ENCODE data around the gene DCDC1. TPM values are rescaled to one million over a fixed set of nuclear protein-coding genes. Genes with fewer than 3 reads are reported as not detected.
"Not testable (repeated sequence)": the region's sequence is repeated elsewhere in the genome, so short reads cannot be mapped to it uniquely, and the experiment has no call there.

Gene DCDC1
- total and polyA plus RNA-seq, 2 donors = 0.25 to 0.28 TPM

- Histone ChIP-seq H3K27me3 (ENCODE audit: control insufficient read depth in 2 of 2, insufficient read depth in 1 of 2, low read length in 1 of 2) (no peaks in the 10 kb centered on the region), H3K4me1 (ENCODE audit: control insufficient read depth in 2 of 2, insufficient read depth in 2 of 2, low read length in 2 of 2) (no peaks in the 10 kb centered on the region)
- 86% methylated on average over 4 of the region's 4 CpGs for WGBS
Measured at GRCh38 chr11:30984442-30984816, 385.1 kb downstream of the DCDC1 start.

DNA sequence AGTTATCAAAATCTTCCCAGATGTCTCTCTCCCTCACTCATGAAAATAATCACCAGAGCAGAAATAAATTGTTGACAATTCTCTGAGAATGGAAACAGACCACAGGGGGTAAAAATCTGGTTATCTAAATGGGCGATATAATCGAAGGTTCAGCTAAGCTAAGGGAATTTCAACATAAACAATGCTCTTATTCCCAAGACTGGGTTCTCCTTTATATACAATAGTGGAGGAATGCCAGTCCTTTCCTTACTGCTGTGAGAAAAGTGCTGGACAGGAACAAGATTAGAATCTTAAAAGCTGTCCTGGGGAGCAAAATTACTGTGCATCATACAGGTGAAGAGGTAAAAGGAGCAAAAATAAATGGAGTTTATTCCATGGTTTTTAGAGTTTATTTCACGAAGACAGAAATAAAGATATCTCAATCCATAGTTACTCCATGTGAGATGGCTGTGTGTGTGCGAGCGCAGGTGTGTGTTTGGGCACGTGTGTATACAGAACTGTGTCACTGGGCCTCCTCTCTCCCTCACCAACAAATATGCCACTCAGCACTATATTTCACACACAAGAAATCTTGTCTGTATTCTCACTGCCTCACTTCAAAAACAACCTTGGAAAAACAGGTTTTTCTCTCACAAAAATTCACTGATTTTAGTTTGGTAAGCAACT is 385.6 kb downstream of the DCDC1 start:
- Histone ChIP-seq H3K36me3 (ENCODE audit: control insufficient read depth in 2 of 2, insufficient read depth in 2 of 2, low read length in 1 of 2) (no peaks in the 10 kb centered on the region), H3K27ac (ENCODE audit: low read depth in 1 of 2, low read length in 1 of 2) (no peak overlapping the region), H3K9me3 (ENCODE audit: control insufficient read depth in 2 of 2, insufficient read depth in 1 of 2, low read length in 1 of 2) (no peaks in the 10 kb centered on the region), H3K4me1 (ENCODE audit: control insufficient read depth in 2 of 2, insufficient read depth in 2 of 2, low read length in 2 of 2) (no peaks in the 10 kb centered on the region), H3K27me3 (ENCODE audit: control insufficient read depth in 2 of 2, insufficient read depth in 1 of 2, low read length in 1 of 2) (no peaks in the 10 kb centered on the region), H3K4me3 (ENCODE audit: low read length in 2 of 2) (no peak overlapping the region)
- WGBS = 80% methylated on average over 6 of the region's 6 CpGs
- DNase-seq (ENCODE audit: low read depth in 6 of 9, low spot score in 9 of 9) = no peak

More at GRCh38 chr11:30984442-30984816, 385.1 kb downstream of the DCDC1 start:
- Histone ChIP-seq H3K36me3 (ENCODE audit: control insufficient read depth in 2 of 2, insufficient read depth in 2 of 2, low read length in 1 of 2) (no peaks in the 10 kb centered on the region), H3K4me3 (ENCODE audit: low read length in 2 of 2) (no peak overlapping the region), H3K9me3 (ENCODE audit: control insufficient read depth in 2 of 2, insufficient read depth in 1 of 2, low read length in 1 of 2) (no peaks in the 10 kb centered on the region), H3K27ac (ENCODE audit: low read depth in 1 of 2, low read length in 1 of 2) (no peak overlapping the region)
- no peak for DNase-seq (ENCODE audit: low read depth in 6 of 9, low spot score in 9 of 9)

GRCh38 chr11:30983143-30983542 is 386.4 kb downstream of the DCDC1 start:
- no peak for DNase-seq (ENCODE audit: low read depth in 6 of 9, low spot score in 9 of 9)
- no peak overlapping the region for H3K4me3 ChIP-seq (ENCODE audit: low read length in 2 of 2)
- no peaks in the 10 kb centered on the region for H3K27me3 ChIP-seq (ENCODE audit: control insufficient read depth in 2 of 2, insufficient read depth in 1 of 2, low read length in 1 of 2)
- WGBS = 94% methylated on average over 2 of the region's 2 CpGs
- H3K9me3 ChIP-seq (ENCODE audit: control insufficient read depth in 2 of 2, insufficient read depth in 1 of 2, low read length in 1 of 2) = no peaks in the 10 kb centered on the region
- no peaks in the 10 kb centered on the region for H3K36me3 ChIP-seq (ENCODE audit: control insufficient read depth in 2 of 2, insufficient read depth in 2 of 2, low read length in 1 of 2)
- H3K4me1 ChIP-seq (ENCODE audit: control insufficient read depth in 2 of 2, insufficient read depth in 2 of 2, low read length in 2 of 2) = no peaks in the 10 kb centered on the region
- H3K27ac ChIP-seq (ENCODE audit: low read depth in 1 of 2, low read length in 1 of 2) = no peak overlapping the region

GRCh38 chr11:30967579-30967978 is 402.0 kb downstream of the DCDC1 start:
- no peaks in the 10 kb centered on the region for H3K4me1 ChIP-seq (ENCODE audit: control insufficient read depth in 2 of 2, insufficient read depth in 2 of 2, low read length in 2 of 2)
- no peak for DNase-seq (ENCODE audit: low read depth in 6 of 9, low spot score in 9 of 9)

DNA sequence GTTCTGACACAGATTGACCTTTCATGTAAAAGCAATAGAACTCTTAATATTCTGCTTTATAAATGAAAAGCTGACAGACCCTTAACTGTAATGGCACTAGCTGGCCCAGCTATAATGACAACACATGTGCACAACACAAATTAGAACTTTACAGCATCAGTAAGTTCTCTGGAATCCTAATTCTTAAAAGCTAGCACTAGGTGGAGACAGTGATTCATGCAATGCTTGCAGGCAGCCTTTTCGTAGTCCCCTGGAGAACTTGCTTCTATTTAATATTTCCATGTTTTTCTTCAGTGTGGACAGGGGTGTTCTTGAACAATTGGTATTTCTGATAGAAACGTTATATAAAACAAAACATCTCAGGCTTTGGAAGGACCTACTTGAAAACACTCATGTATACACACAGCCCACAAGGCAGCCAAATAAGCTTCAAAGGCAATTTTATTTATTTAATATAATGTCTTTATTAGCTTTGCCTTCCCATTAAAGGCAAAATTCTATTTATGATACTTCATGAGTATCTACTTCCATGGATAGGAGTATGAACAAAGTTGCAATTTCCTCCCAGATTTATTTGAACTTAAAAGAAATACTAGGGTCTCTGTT is 409.0 kb downstream of the DCDC1 start:
- peak in 1 of 9 donors; percentile 4 for DNase-seq (ENCODE audit: low read depth in 6 of 9, low spot score in 9 of 9)
- Histone ChIP-seq H3K36me3 (ENCODE audit: control insufficient read depth in 2 of 2, insufficient read depth in 2 of 2, low read length in 1 of 2) (no peaks in the 10 kb centered on the region), H3K27ac (ENCODE audit: low read depth in 1 of 2, low read length in 1 of 2) (no peak overlapping the region), H3K9me3 (ENCODE audit: control insufficient read depth in 2 of 2, insufficient read depth in 1 of 2, low read length in 1 of 2) (no peaks in the 10 kb centered on the region), H3K4me3 (ENCODE audit: low read length in 2 of 2) (no peak overlapping the region), H3K4me1 (ENCODE audit: control insufficient read depth in 2 of 2, insufficient read depth in 2 of 2, low read length in 2 of 2) (no peaks in the 10 kb centered on the region), H3K27me3 (ENCODE audit: control insufficient read depth in 2 of 2, insufficient read depth in 1 of 2, low read length in 1 of 2) (no peaks in the 10 kb centered on the region)
- 6% methylated on average over 2 of the region's 2 CpGs for WGBS

More at GRCh38 chr11:30967579-30967978, 402.0 kb downstream of the DCDC1 start:
- Histone ChIP-seq H3K27ac (ENCODE audit: low read depth in 1 of 2, low read length in 1 of 2) (no peak overlapping the region), H3K36me3 (ENCODE audit: control insufficient read depth in 2 of 2, insufficient read depth in 2 of 2, low read length in 1 of 2) (no peaks in the 10 kb centered on the region), H3K9me3 (ENCODE audit: control insufficient read depth in 2 of 2, insufficient read depth in 1 of 2, low read length in 1 of 2) (no peaks in the 10 kb centered on the region), H3K27me3 (ENCODE audit: control insufficient read depth in 2 of 2, insufficient read depth in 1 of 2, low read length in 1 of 2) (no peaks in the 10 kb centered on the region), H3K4me3 (ENCODE audit: low read length in 2 of 2) (no peak overlapping the region)

DNA sequence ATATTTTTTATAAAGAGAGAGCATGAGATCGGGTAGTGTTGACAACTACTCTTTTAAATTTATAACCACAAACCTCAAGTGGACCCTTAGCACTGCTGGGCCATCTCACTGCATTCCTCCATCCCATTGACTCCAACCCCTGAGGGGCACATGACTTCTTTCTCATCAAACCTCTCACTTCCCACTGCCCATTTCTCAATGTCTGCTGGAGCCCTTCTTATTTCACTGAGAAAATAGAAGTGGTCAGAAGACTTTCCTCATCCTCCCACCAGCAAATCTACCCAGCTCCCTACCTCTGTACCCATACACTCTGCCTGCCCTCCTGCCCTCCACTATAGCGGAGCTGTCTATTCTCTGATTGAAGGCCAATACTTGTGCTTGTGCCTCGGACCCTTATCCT is 412.8 kb downstream of the DCDC1 start:
- H3K4me1 ChIP-seq (ENCODE audit: control insufficient read depth in 2 of 2, insufficient read depth in 2 of 2, low read length in 2 of 2) = no peaks in the 10 kb centered on the region
- H3K27me3 ChIP-seq (ENCODE audit: control insufficient read depth in 2 of 2, insufficient read depth in 1 of 2, low read length in 1 of 2) = no peaks in the 10 kb centered on the region
- WGBS = 86% methylated on average over 3 of the region's 3 CpGs
- no peak overlapping the region for H3K27ac ChIP-seq (ENCODE audit: low read depth in 1 of 2, low read length in 1 of 2)
- H3K9me3 ChIP-seq (ENCODE audit: control insufficient read depth in 2 of 2, insufficient read depth in 1 of 2, low read length in 1 of 2) = no peaks in the 10 kb centered on the region
- no peaks in the 10 kb centered on the region for H3K36me3 ChIP-seq (ENCODE audit: control insufficient read depth in 2 of 2, insufficient read depth in 2 of 2, low read length in 1 of 2)
- no peak for DNase-seq (ENCODE audit: low read depth in 6 of 9, low spot score in 9 of 9)
- H3K4me3 ChIP-seq (ENCODE audit: low read length in 2 of 2) = no peak overlapping the region

- WGBS = 95% methylated on average over 3 of the region's 3 CpGs
- no peak overlapping the region for H3K4me3 ChIP-seq (ENCODE audit: low read length in 2 of 2)
- H3K27ac ChIP-seq (ENCODE audit: low read depth in 1 of 2, low read length in 1 of 2) = no peak overlapping the region
- H3K36me3 ChIP-seq (ENCODE audit: control insufficient read depth in 2 of 2, insufficient read depth in 2 of 2, low read length in 1 of 2) = no peaks in the 10 kb centered on the region
- H3K27me3 ChIP-seq (ENCODE audit: control insufficient read depth in 2 of 2, insufficient read depth in 1 of 2, low read length in 1 of 2) = no peaks in the 10 kb centered on the region
- H3K4me1 ChIP-seq (ENCODE audit: control insufficient read depth in 2 of 2, insufficient read depth in 2 of 2, low read length in 2 of 2) = no peaks in the 10 kb centered on the region
- H3K9me3 ChIP-seq (ENCODE audit: control insufficient read depth in 2 of 2, insufficient read depth in 1 of 2, low read length in 1 of 2) = peaks cover 0 to 3% of the 10 kb centered on the region in 2 donors
- no peak for DNase-seq (ENCODE audit: low read depth in 6 of 9, low spot score in 9 of 9)
Measured at GRCh38 chr11:30949838-30950237, 419.7 kb downstream of the DCDC1 start.

- H3K36me3 ChIP-seq (ENCODE audit: control insufficient read depth in 2 of 2, insufficient read depth in 2 of 2, low read length in 1 of 2); H3K4me3 ChIP-seq (ENCODE audit: low read length in 2 of 2); H3K9me3 ChIP-seq (ENCODE audit: control insufficient read depth in 2 of 2, insufficient read depth in 1 of 2, low read length in 1 of 2); H3K27ac ChIP-seq (ENCODE audit: low read depth in 1 of 2, low read length in 1 of 2); DNase-seq (ENCODE audit: low read depth in 6 of 9, low spot score in 9 of 9); H3K27me3 ChIP-seq (ENCODE audit: control insufficient read depth in 2 of 2, insufficient read depth in 1 of 2, low read length in 1 of 2); H3K4me1 ChIP-seq (ENCODE audit: control insufficient read depth in 2 of 2, insufficient read depth in 2 of 2, low read length in 2 of 2): not testable (repeated sequence)
- WGBS = 81% methylated on average over 1 of the region's 1 CpG
Measured at GRCh38 chr11:30947715-30948114, 421.8 kb downstream of the DCDC1 start.

DNA sequence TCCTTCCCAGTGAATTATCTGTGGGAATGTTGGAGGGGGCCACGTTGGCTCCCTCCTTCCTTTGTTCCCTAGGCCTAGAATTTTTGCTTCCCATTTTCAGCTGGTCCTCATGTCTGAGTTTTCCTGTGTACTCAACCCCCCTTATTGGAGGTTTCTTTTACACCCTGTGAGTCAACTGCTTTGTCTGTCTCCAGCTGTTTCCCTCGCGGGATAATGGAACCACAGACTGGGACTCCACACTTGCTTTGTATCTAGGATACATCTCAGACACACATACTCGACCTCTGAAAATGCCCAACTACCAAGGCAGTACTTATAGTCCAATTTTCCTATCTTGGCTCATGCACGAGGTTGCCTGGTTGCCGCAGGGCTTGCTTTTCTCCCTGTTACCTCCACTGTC is 430.7 kb downstream of the DCDC1 start:
- H3K27me3 ChIP-seq (ENCODE audit: control insufficient read depth in 2 of 2, insufficient read depth in 1 of 2, low read length in 1 of 2) = no peaks in the 10 kb centered on the region
- H3K27ac ChIP-seq (ENCODE audit: low read depth in 1 of 2, low read length in 1 of 2) = no peak overlapping the region
- no peak overlapping the region for H3K4me3 ChIP-seq (ENCODE audit: low read length in 2 of 2)
- no peaks in the 10 kb centered on the region for H3K4me1 ChIP-seq (ENCODE audit: control insufficient read depth in 2 of 2, insufficient read depth in 2 of 2, low read length in 2 of 2)
- H3K36me3 ChIP-seq (ENCODE audit: control insufficient read depth in 2 of 2, insufficient read depth in 2 of 2, low read length in 1 of 2) = no peaks in the 10 kb centered on the region
- WGBS = 83% methylated on average over 6 of the region's 6 CpGs
- peaks cover 0 to 4% of the 10 kb centered on the region in 2 donors for H3K9me3 ChIP-seq (ENCODE audit: control insufficient read depth in 2 of 2, insufficient read depth in 1 of 2, low read length in 1 of 2)
- no peak for DNase-seq (ENCODE audit: low read depth in 6 of 9, low spot score in 9 of 9)
